ENCODE data around the gene MBOAT2.
"Not testable (repeated sequence)": the region's sequence is repeated elsewhere in the genome, so short reads cannot be mapped to it uniquely, and the experiment has no call there.

MBOAT2 gene

GRCh38 chr2:8987410-8987809, 16.1 kb downstream of the MBOAT2 start:
- no peak for DNase-seq

- DNase-seq = no peak
These were observed 17.0 kb downstream of the MBOAT2 start for GRCh38 chr2:8986327-8986976.

GRCh38 chr2:8985561-8986326, 17.7 kb downstream of the MBOAT2 start:
- DNase-seq = no peak

GRCh38 chr2:8984855-8985254, 18.6 kb downstream of the MBOAT2 start:
- DNase-seq = no peak

GRCh38 chr2:8984157-8984556, 19.3 kb downstream of the MBOAT2 start:
- DNase-seq = no peak

GRCh38 chr2:8983571-8983970, 19.9 kb downstream of the MBOAT2 start:
- DNase-seq = no peak

GRCh38 chr2:8981876-8982275, 21.6 kb downstream of the MBOAT2 start:
- DNase-seq = no peak

- no peak for DNase-seq
These were observed 23.4 kb downstream of the MBOAT2 start for GRCh38 chr2:8980096-8980495.

GRCh38 chr2:8977758-8978157, 25.7 kb downstream of the MBOAT2 start:
- DNase-seq = no peak

- no peak for DNase-seq
These were observed 26.8 kb downstream of the MBOAT2 start for GRCh38 chr2:8976442-8977259.

GRCh38 chr2:8974016-8974415, 29.5 kb downstream of the MBOAT2 start:
- no peak for DNase-seq

GRCh38 chr2:8973017-8973416, 30.5 kb downstream of the MBOAT2 start:
- DNase-seq = not testable (repeated sequence)

- DNase-seq = not testable (repeated sequence)
These were observed 30.9 kb downstream of the MBOAT2 start for GRCh38 chr2:8972535-8972934.

GRCh38 chr2:8969348-8969747, 34.1 kb downstream of the MBOAT2 start:
- DNase-seq = not testable (repeated sequence)

GRCh38 chr2:8966123-8966908, 37.2 kb downstream of the MBOAT2 start:
- DNase-seq = no peak

- no peak for DNase-seq
These were observed 38.1 kb downstream of the MBOAT2 start for GRCh38 chr2:8965216-8965969.

- DNase-seq = no peak
These were observed 40.6 kb downstream of the MBOAT2 start for GRCh38 chr2:8962890-8963289.

GRCh38 chr2:8957628-8958027, 45.9 kb downstream of the MBOAT2 start:
- no peak for DNase-seq

- no peak for DNase-seq
These were observed 46.7 kb downstream of the MBOAT2 start for GRCh38 chr2:8956774-8957173.

- DNase-seq = no peak
These were observed 48.5 kb downstream of the MBOAT2 start for GRCh38 chr2:8954990-8955389.

GRCh38 chr2:8953525-8953924, 50.0 kb downstream of the MBOAT2 start:
- no peak for DNase-seq

GRCh38 chr2:8939486-8940114, 63.9 kb downstream of the MBOAT2 start:
- DNase-seq = no peak

Data from NCI-H446 treated with DMSO at 0.1 percent for 48 hours (cell line).